ENCODE results near the gene GTF3C1.

- TF ChIP-seq CTCF (conservative IDR thresholded peaks at IDR 0.05) (no peak), ZFX (IDR thresholded peaks at IDR 0.05) (no peak)
These were observed 8.7 kb upstream of the GTF3C1 start for GRCh38 chr16:27558434-27558833.

Measured in C4-2B (cell line).